Panc1 (cell line): Measurements from ENCODE around the gene S100A10.

Experiments used
- POLR2AphosphoS5 ChIP-seq: IDR thresholded peaks from 2 replicates; pipeline ENCODE4 v1.6.1; 2012; ENCODE audit warnings: mild to moderate bottlenecking, low read depth, low read length, moderate library complexity
- SIN3A ChIP-seq: IDR thresholded peaks from 2 replicates; pipeline ENCODE4 v1.6.1; 2012; ENCODE audit warnings: low read depth, mild to moderate bottlenecking, low read length, moderate library complexity, borderline replicate concordance; ENCODE audit not compliant: insufficient read depth
- TF ChIP-seq, protein P1 (sequence below), 2 experiments: IDR thresholded peaks; 2 replicates each; pipeline ENCODE4 v1.6.1; 2011 to 2012; ENCODE audit warnings: low read depth in 2 of 2, control low read depth in 1 of 2, low read length in 1 of 2, mild to moderate bottlenecking in 1 of 2, moderate library complexity in 1 of 2; ENCODE audit not compliant: insufficient read depth in 1 of 2
- TF ChIP-seq, protein P2 (sequence below): fragments of 450-650 bp; IDR thresholded peaks from 2 replicates; pipeline ENCODE4 v1.5.1; 2017; ENCODE audit warnings: mild to moderate bottlenecking

DNA sequence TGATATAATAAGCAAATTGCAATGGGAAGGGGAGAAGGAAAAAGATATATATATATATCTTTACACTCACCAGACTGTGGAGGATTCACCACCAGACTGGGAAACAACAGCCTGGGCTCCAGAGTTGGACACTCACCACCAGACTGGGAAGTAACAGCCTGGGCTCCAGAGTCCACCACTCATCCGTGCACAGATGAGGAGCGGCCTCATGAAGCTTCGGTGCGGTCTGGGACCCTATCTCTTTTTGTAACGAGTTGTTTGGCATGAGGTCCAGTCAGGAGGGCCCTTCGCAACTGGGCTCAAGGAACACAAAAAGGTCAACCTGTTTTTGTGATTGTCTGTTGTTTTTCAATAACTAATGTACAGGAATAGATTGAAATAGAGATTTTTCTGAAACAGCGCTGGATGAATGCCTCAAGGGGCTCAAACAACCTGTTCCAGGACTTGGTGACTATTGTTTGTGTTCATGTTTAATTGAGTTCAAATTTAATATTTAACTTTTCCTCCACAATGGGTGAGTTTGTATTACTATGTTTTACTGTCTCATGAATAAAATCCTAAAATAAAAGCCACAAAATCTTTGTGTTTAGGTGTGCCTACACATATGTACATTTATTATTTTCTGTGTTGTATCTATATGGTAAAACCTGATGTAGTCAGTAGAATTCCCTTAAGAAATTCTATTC lies 40.1 kb downstream of the S100A10 start:
- no peak for TF ChIP-seq SIN3A
- TF ChIP-seq, protein P1, sequence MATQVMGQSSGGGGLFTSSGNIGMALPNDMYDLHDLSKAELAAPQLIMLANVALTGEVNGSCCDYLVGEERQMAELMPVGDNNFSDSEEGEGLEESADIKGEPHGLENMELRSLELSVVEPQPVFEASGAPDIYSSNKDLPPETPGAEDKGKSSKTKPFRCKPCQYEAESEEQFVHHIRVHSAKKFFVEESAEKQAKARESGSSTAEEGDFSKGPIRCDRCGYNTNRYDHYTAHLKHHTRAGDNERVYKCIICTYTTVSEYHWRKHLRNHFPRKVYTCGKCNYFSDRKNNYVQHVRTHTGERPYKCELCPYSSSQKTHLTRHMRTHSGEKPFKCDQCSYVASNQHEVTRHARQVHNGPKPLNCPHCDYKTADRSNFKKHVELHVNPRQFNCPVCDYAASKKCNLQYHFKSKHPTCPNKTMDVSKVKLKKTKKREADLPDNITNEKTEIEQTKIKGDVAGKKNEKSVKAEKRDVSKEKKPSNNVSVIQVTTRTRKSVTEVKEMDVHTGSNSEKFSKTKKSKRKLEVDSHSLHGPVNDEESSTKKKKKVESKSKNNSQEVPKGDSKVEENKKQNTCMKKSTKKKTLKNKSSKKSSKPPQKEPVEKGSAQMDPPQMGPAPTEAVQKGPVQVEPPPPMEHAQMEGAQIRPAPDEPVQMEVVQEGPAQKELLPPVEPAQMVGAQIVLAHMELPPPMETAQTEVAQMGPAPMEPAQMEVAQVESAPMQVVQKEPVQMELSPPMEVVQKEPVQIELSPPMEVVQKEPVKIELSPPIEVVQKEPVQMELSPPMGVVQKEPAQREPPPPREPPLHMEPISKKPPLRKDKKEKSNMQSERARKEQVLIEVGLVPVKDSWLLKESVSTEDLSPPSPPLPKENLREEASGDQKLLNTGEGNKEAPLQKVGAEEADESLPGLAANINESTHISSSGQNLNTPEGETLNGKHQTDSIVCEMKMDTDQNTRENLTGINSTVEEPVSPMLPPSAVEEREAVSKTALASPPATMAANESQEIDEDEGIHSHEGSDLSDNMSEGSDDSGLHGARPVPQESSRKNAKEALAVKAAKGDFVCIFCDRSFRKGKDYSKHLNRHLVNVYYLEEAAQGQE (IDR thresholded peaks at IDR 0.05; ENCODE audit: insufficient read depth in 1 of 2, low read depth in 2 of 2, low read length in 1 of 2), result no peak
- TF ChIP-seq, protein P2, sequence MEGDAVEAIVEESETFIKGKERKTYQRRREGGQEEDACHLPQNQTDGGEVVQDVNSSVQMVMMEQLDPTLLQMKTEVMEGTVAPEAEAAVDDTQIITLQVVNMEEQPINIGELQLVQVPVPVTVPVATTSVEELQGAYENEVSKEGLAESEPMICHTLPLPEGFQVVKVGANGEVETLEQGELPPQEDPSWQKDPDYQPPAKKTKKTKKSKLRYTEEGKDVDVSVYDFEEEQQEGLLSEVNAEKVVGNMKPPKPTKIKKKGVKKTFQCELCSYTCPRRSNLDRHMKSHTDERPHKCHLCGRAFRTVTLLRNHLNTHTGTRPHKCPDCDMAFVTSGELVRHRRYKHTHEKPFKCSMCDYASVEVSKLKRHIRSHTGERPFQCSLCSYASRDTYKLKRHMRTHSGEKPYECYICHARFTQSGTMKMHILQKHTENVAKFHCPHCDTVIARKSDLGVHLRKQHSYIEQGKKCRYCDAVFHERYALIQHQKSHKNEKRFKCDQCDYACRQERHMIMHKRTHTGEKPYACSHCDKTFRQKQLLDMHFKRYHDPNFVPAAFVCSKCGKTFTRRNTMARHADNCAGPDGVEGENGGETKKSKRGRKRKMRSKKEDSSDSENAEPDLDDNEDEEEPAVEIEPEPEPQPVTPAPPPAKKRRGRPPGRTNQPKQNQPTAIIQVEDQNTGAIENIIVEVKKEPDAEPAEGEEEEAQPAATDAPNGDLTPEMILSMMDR, result no peak
- no peak for TF ChIP-seq POLR2AphosphoS5
